HG03066 (cell line): ENCODE results near the gene SPARC.

ENCODE experiments used
- ATAC-seq: cut with Tn5 transposase; IDR thresholded peaks from one replicate; pipeline ENCODE4 v1.9.1; 2021; ENCODE audit warnings: low read depth; ENCODE audit not compliant: unreplicated experiment

SPARC gene

DNA sequence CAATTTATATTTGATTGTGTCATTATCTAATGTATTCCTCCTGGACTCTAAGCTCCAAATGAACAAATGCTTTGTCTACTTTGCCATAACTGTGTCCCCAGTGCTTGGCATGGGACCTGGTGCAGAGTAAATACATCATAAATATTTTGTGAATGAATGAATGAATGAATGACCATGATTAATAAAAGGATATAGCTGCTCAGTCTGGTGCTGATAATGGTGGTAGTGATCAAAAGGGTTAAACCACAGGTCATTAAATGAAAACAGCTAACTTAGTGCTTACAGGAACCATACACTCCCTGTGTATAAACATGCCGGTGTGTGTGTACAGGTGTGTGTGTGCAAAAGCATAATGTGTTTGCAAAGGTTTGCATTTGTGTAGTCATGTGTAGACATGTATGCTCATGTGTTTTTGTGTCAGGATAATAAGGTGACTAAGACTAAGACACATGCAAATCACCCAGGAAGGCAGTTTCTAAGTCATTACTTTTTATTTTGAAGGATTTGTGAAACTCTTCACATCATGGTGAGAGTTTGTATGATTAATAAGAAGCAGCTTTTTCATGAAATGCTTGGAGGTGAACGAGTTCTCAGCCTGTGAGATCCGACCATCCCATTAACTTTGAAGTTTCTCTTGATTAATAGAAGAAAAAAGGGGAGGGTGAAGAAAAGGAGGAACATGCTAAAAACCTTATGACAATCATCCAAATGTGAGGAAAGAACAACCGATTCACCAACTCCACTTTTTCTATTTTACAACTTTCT is 24.6 kb downstream of the SPARC start:
- peak; percentile 64 for ATAC-seq

DNA sequence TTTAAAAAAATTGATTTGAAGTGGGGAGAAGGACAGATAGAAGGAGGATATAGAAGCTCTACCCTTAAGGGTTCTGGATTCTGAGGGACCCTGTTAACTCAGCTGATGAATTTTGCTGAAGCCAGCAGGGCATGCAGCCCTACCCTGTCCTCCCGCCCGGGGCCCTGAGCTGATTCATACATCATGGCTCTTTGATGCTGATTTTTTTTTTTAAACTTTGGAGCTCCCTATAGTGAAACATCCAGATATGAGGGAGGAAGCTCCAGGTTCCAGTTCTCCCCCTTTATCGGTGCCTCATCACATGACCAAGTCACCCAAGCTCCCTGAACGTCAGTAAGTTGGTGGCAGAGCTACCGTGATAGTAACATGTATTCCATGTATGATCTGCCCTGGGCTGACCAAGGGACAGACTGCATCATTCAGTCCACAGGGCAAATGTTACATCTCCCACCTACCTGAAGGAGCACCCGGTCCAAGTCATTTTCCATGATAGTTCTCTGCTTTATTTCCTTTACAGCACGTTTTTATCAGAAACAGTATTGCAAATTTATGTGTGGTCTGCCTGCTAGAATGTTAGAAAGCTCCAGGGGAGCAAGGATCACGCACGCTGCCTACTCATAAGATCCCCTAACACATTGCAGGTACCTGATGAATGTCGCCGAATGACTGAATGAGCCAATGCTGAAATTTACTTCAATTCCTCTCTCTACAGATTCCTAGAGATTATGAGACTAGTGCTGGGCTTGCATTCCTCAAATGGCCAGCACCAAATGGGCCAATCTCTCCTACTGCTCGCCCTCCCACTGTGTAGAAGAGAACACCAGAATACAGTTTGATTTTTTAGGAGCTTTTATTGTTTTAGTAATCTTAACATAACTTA is 25.9 kb downstream of the SPARC start:
- no peak for ATAC-seq

DNA sequence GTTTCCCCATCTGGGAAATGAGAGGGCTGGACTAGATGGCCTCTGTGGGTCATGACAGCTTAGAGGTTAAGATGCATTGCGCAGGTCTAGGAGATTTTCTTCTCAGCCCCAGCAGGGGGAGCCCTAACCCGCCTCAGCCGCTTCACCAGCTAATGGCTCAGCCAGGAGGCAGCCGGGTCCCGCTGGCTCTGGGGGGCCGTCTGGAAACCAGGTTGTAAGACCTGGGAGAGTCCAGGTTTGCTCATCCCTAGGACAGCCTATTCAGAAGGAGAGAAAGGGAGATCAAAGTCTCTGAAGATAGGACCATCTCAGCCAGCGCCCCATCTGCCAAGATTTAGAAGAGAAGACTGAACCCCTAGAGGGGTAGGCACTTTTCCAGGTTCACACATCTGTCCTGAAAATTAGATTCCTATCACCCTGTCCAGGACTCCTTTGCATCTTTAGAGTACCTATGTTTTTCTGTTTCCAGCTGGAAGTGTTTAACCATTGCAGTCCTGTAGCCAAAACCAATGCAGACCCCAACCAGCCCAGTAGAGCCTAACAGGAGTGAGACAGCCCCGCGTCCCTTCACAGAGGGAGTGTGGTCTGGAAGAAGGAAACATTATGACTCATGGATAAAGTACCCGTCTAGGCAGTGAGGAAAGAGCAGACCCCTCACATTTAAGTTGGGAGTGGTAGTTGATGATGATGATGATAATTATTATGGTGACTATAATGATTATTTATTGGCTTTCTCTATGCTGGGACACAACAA is 27.5 kb downstream of the SPARC start:
- peak; percentile 44 for ATAC-seq

- no peak for ATAC-seq
Measured at GRCh38 chr5:151657114-151657513, 29.6 kb downstream of the SPARC start.

GRCh38 chr5:151656311-151656710 is 30.4 kb downstream of the SPARC start:
- ATAC-seq: no peak

GRCh38 chr5:151651997-151652645 is 34.6 kb downstream of the SPARC start:
- peak; percentile 93 for ATAC-seq

- ATAC-seq: no peak
Measured at GRCh38 chr5:151648988-151649387, 37.7 kb downstream of the SPARC start.

DNA sequence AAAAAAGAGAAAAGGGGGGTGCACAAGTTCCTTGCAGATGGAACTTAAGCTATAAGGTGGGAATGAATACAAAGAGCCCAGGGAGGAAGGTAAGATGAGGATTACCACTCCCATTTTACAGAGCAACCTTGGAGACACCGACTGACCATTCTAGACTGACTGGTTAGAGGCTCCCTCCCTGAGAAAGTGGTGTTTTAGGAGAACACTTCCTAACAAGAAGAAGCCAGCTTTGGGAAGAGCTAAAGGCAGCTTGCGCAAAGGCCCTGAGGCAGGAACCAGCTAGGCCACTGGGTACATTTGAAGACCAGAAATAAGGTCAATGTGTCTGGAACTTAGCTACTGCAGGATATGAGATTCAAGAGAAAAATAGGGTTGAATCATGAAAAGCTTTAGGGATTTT is 38.6 kb downstream of the SPARC start:
- no peak for ATAC-seq

GRCh38 chr5:151647320-151647861 is 39.3 kb downstream of the SPARC start:
- no peak for ATAC-seq

DNA sequence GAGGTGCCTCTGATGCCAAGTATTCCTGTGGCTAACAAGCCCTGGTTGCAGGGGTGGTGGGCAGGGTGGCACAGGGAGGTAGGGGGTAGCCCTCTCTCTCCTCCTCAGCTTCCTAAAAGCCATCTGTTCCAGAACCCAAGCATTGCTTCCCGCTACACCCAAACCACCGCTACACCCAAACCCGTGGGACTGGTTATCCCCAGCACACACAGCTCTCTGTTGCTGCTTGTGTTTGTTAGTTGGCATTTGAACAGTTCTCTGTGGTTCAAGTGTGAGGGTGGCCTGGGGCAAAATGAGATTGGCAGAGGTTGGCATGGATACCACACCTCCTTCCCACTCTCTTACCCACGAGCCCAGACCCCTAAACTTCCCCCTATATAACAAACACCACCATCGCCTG is 40.4 kb downstream of the SPARC start:
- no peak for ATAC-seq

DNA sequence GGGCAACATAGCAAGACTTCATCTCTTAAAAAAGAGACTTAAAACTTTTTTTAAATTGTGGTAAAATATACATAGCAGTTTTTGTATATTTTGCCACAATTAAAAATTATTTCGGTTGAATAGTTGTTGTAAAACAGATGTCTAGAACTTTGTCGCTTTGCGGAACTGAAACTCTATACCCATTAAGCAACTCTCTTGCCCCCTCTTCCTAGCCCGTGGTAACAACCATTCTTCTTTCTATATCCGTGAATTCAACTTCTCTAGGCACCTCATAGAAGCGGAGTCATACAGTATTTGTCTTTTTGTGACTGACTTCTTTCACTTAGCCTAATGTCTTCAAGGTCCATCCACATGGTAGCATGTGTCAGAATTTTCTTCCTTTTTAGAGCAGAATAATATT is 43.3 kb downstream of the SPARC start:
- no peak for ATAC-seq

DNA sequence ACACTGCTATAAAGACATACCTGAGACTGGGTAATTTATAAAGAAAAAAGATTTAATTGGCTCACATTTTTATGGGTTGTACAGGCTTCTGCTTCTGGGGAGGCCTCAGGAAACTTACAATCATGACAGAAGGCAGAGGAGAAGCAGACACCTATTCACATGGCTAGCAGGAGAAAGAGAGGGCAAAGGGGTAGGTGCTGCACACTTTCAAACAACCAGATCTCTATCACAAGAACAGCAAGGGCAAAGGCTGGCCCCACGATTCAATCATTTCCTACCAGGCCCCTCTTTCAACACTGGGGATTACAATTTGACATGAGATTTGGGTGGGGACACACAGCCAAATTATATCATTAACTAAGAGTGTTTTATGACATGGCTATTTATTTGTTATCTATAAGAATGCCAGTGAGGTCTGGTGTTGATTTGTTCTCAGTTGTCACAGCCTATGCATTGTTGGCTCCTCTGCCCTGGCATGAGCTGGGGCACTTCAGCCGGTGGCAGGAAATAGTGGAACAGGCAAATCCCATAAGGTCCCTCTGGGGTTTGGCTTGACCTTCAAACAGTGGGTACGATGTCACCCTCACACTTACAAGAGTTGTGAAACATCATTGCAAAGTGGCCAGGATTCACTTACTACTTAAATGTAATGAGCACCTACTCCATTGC is 44.1 kb downstream of the SPARC start:
- no peak for ATAC-seq

- no peak for ATAC-seq
Measured at GRCh38 chr5:151638619-151639018, 48.1 kb downstream of the SPARC start.

GRCh38 chr5:151637676-151638075 is 49.0 kb downstream of the SPARC start:
- ATAC-seq: no peak

GRCh38 chr5:151633892-151634291 is 52.8 kb downstream of the SPARC start:
- ATAC-seq: no peak

GRCh38 chr5:151632941-151633340 is 53.8 kb downstream of the SPARC start:
- no peak for ATAC-seq

GRCh38 chr5:151632524-151632923 is 54.2 kb downstream of the SPARC start:
- ATAC-seq: no peak

GRCh38 chr5:151631941-151632340 is 54.8 kb downstream of the SPARC start:
- ATAC-seq: no peak

- ATAC-seq: no peak
Measured at GRCh38 chr5:151630088-151630487, 56.6 kb downstream of the SPARC start.
